Bronchus fibroblast of lung (primary cell): Measurements from ENCODE around the gene SPNS1. TPM values are rescaled to one million over a fixed set of nuclear protein-coding genes. Genes with fewer than 3 reads are reported as not detected.

ENCODE experiments used
- total RNA-seq: library from RNA; depleted of rRNA; stranded (reverse); fragments of >200 nt; gene quantifications from 2 replicates; pipeline ENCODE4 v1.2.3, GENCODE V29; 2015

SPNS1 gene
- total RNA-seq, result 36.9 and 37.3 TPM in 2 replicates

DNA sequence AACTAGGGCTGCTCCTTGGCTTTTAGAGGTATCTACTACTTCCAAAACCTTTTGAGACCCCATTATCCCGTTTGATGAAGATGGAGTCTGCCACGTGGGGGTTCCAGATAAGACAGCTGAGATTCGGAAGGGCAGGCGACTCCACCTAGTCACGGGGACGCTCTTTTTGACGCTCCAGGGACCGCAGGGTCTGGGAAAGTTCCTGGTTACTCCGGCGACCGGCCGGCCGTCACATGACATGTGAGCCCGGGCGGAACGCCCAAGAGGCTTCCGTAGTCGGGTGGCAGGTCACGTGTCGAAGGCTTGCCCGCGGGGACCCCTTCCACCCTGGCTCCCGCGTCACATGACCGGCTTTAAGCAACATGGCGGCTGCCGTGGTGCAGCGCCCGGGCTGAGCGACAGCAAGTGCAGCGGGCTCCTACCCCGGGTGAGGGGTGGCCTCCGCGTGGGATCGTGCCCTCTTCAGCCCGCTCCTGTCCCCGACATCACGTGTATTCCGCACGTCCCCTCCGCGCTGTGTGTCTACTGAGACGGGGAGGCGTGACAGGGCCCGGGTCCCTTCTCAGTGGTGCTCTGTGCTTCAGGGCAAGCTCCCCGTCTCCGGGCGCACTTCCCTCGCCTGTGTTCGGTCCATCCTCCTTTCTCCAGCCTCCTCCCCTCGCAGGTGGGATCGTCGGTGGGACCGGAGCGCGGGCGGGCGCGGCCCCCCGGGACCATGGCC lies at the start of gene SPNS1:
Gene SPNS1 (plus strand): TSS at position 342 of the 721 bp plus-strand sequence. CDS start 374 bp downstream, at position 716.

GRCh38 chr16:28931801-28932225 lies 42.8 kb upstream of the SPNS1 start, which contains the start of gene CD19:
Gene CD19, plus strand, starts transcription at chr16:28931971. Its CDS starts 30 bp downstream, at chr16:28932001.

DNA sequence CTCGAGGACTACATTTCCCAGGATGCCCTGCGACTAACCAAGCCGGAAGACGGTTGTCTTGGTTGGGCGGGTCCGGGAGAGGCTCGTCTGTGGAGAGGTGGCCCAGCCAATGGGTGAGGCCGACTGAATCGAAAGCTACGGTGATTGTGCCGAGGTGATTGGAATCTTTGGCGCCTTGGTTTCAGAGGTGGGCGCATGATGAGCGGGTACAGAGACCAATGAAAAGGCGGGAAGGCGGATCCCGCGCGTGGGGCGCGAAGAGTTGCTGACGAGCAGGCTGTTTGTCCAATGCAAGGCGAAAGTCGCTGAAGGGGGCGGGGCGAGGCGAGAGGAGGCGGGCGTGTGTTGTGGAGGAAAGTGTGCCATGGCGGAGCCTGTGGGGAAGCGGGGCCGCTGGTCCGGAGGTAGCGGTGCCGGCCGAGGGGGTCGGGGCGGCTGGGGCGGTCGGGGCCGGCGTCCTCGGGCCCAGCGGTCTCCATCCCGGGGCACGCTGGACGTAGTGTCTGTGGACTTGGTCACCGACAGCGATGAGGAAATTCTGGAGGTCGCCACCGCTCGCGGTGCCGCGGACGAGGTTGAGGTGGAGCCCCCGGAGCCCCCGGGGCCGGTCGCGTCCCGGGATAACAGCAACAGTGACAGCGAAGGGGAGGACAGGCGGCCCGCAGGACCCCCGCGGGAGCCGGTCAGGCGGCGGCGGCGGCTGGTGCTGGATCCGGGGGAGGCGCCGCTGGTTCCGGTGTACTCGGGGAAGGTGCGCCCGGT lies 23.7 kb upstream of the SPNS1 start, which contains the start of gene NFATC2IP:
Gene NFATC2IP (plus strand): TSS at position 290 of the 762 bp plus-strand sequence. CDS start 75 bp downstream, at position 365.

GRCh38 chr16:28984619-28985135 lies 10.1 kb downstream of the SPNS1 start, which contains the start of gene LAT:
Gene LAT, plus strand, starts transcription at chr16:28985052. Its CDS starts 366 bp downstream, at chr16:28985418.

Other genes starting within 250 kb of the SPNS1 start
- gene NPIPB9, start 223.0 kb upstream of the SPNS1 start, total RNA-seq, result not detected in 2 replicates
- gene ATXN2L, start 151.8 kb upstream of the SPNS1 start, total RNA-seq, result 61.0 and 64.8 TPM in 2 replicates
- 198 and 209 TPM in 2 replicates for gene TUFM, start 128.4 kb upstream of the SPNS1 start, total RNA-seq
- gene SH2B1, start 110.9 kb upstream of the SPNS1 start, total RNA-seq, result 26.4 and 30.8 TPM in 2 replicates
- 0.15 and 0.17 TPM in 2 replicates for gene ATP2A1, start 96.3 kb upstream of the SPNS1 start, total RNA-seq
- gene RABEP2, start 49.5 kb upstream of the SPNS1 start, total RNA-seq, result 26.9 and 35.2 TPM in 2 replicates
- gene CD19, start 42.8 kb upstream of the SPNS1 start, total RNA-seq, result not detected in 2 replicates
- gene NFATC2IP, start 23.8 kb upstream of the SPNS1 start, total RNA-seq, result 13.4 and 14.0 TPM in 2 replicates
- 1.2 and 1.8 TPM in 2 replicates for gene LAT, start 10.3 kb downstream of the SPNS1 start, total RNA-seq